GM12873 (cell line): ENCODE data around the gene OGFOD2.

ENCODE experiments used
- CTCF ChIP-seq: IDR thresholded peaks from 2 replicates; pipeline ENCODE4 v1.5.1; 2012; ENCODE audit warnings: low read depth, mild to moderate bottlenecking, moderate library complexity, low read length, control low read depth; ENCODE audit not compliant: insufficient read depth; ENCODE audit errors: missing control alignments

Gene OGFOD2

GRCh38 chr12:122956035-122956434 is 19.0 kb upstream of the OGFOD2 start:
- no peak for TF ChIP-seq CTCF

GRCh38 chr12:122958198-122958888 is 16.7 kb upstream of the OGFOD2 start:
- TF ChIP-seq CTCF = no peak

GRCh38 chr12:122959566-122960192 is 15.4 kb upstream of the OGFOD2 start:
- no peak for TF ChIP-seq CTCF

GRCh38 chr12:122960193-122960569 is 14.9 kb upstream of the OGFOD2 start:
- no peak for TF ChIP-seq CTCF

GRCh38 chr12:122961531-122962329 is 13.3 kb upstream of the OGFOD2 start:
- TF ChIP-seq CTCF = no peak

GRCh38 chr12:122963941-122964265 is 11.1 kb upstream of the OGFOD2 start:
- no peak for TF ChIP-seq CTCF
